GM19351 (cell line): ENCODE results near the gene AGL.
"Not testable (repeated sequence)": the region's sequence is repeated elsewhere in the genome, so short reads cannot be mapped to it uniquely, and the experiment has no call there.

Source experiments
- ATAC-seq: cut with Tn5 transposase; IDR thresholded peaks from one replicate; pipeline ENCODE4 v1.9.1; 2021; ENCODE audit warnings: mild to moderate bottlenecking, moderate library complexity; ENCODE audit not compliant: unreplicated experiment

AGL gene

DNA sequence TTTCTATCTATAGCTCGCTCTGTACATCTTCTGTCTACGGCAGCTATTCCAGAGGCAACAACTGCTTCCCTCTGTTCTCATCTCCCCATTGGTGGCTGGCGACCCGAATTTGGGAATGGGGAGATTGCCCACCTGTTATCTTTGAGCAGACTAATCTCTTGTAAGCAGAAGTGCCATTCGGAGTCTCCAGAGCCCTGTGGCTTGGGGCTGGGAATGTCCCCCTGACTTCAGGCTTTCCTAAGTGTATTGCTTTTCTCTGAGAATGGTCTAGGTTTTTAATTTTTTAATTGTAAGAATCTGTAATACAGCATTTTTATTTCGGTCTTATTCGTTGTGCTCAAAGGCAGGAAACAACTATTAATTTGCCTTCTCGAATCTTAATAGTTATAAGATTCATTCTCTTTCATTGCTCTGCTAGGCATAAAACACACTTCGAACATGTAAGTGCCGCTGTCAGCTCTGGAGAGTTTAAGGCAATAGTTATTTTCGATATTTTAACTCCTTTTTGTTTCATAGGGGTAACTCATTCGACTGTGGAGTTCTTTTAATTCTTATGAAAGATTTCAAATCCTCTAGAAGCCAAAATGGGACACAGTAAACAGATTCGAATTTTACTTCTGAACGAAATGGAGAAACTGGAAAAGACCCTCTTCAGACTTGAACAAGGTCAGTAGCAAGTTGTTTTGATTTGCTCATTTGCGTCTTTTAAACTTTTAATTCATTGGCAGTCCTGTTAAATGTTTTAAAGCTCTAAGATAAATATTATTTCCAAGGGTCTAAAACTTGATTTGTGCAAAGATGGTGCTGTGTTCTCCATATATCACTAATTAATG is 514 bp downstream of the AGL start:
- ATAC-seq: peak; percentile 3

GRCh38 chr1:99851850-99852454 is 1.8 kb downstream of the AGL start:
- no peak for ATAC-seq

GRCh38 chr1:99852648-99853047 is 2.5 kb downstream of the AGL start:
- ATAC-seq: no peak

DNA sequence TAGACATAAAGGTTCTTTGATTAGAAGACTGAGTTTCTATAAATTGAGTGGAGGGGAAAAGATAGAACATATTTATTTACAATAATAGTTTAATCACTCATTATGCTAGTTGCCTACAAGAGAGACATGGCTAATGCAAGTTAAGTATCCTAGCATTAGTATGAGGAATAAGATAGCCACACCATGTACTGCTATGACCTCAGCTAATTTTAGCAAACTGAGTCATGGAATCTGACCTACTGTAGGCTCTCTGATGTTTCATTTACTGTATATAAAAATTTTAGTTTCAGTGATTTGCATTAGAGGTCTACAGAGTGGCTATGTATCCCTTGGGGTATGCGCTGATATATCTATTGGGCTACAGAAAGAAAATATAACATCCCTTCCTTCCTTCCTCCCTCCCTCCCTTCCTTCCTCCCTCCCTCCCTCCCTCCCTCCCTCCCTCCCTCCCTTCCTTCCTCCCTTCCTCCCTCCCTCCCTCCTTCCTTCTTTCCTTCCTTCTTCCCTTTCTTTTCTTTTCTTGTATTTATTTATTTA is 5.8 kb downstream of the AGL start:
- ATAC-seq: no peak

DNA sequence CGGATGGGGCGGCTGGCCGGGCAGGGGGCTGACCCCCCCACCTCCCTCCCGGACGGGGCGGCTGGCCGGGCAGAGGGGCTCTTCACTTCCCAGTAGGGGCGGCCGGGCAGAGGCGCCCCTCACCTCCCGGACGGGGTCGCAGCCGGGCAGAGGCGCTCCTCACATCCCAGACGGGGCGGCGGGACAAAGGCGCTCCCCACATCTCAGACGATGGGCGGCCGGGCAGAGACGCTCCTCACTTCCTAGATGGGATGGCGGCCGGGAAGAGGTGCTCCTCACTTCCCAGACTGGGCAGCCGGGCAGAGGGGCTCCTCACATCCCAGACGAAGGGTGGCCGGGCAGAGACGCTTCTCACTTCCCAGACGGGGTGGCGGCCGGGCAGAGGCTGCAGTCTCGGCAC is 6.9 kb downstream of the AGL start:
- ATAC-seq: not testable (repeated sequence)

DNA sequence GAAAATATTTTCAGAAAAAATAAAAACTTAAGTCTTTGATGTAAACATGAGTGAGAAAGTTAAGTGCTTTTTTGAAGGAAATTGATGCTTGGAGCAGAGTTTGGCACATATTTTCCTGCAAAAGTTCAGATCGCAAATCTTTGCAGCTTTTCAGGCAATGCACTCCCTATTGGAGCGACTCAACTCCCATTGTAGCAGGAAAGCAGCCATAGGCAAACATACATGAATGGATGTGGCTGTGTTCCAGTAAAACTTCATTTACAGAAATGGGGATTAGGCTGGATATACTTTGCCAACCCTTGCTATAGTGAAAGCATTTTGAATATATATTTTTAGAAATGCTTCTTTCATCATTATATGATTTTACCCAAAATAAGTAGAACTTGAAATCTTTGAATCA is 8.1 kb downstream of the AGL start:
- ATAC-seq: no peak

- ATAC-seq: no peak
Measured at GRCh38 chr1:99858881-99859280, 8.7 kb downstream of the AGL start.

DNA sequence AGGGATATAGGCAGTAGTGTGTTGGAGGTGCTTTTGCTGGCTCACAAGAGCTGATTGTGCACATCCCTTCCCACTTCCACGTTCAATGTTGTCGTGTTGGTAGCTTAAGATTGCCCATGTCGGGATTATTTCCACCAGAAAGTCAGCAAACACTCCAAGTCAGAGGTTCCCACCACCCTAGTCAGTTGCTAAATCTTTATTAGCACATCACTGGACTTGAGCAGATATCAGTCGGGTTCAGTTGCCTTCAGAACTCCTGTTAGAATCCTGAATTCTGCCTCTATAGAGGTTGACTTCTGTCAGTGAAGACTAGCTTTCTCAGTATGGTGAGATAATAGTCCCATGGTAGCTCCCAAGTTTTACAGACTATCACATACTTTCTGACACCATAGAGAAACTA is 10.5 kb downstream of the AGL start:
- ATAC-seq: no peak

DNA sequence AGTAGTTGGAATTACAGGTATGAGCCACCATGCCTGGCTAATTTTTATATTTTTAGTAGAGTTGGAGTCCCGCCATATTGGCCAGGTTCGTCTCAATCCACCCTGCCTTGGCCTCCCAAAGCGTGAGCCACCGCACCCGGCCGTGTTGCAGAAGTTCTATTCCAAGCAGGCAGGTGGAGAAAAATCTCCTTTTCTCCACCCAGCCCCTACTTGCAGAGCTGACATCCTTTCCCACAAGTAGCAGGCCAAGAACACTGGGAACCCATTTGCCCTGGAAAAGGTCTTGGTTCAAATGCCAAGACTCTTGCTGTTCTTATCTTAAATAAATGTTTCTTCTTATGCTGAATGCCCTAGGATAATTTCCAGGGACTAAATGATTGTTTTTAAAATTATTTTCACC is 17.5 kb downstream of the AGL start:
- ATAC-seq: no peak

DNA sequence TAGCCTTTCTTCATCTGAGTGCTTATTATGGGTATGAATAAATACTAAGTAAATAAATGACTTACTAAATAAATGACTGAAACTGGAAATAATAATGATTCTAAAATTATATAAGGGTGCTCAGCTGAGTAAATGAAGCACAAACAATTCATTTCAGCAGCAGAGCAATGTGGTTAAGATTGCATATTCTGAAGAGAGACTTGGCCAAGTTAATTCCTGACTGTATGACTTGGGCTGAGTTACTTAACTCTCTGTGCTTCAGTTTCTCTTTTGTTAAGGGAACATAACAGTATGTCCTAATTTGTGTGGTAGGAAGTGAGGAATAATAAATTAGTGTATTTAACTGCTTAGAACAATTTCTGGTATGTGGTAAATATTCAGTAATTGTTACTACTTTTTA is 19.1 kb downstream of the AGL start:
- no peak for ATAC-seq

DNA sequence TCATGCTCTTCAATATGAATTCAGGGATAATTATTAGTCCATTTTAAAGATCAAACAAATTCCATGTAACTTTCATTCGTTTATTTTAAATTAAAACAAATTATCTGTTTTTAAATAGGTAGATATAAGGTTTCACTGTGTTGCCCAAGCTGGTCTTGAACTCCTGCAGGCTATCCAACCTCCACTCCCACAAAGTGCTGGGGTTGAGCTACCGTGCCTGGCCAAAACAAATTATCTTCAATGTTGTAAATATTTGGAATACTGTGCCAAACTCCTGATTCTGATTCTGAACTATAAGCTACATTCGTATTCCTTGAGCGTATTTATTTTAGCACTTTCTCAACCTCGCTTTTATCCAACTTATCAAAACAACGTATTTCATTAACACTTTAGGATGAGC is 19.6 kb downstream of the AGL start:
- ATAC-seq: no peak

- no peak for ATAC-seq
Measured at GRCh38 chr1:99872063-99872462, 21.9 kb downstream of the AGL start.

DNA sequence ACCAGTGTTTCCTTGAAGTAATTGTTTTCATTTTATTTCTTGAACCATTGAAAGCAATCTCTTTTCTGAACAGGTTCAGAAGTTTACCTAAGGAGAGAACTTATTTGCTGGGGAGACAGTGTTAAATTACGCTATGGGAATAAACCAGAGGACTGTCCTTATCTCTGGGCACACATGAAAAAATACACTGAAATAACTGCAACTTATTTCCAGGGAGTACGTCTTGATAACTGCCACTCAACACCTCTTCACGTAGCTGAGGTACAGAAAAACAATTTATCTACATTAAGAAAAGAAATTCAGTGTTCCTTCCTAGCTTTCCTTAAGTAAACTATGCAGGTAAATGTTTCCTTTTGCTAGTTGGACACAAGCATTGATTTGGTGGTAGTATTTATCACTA is 27.4 kb downstream of the AGL start:
- no peak for ATAC-seq

DNA sequence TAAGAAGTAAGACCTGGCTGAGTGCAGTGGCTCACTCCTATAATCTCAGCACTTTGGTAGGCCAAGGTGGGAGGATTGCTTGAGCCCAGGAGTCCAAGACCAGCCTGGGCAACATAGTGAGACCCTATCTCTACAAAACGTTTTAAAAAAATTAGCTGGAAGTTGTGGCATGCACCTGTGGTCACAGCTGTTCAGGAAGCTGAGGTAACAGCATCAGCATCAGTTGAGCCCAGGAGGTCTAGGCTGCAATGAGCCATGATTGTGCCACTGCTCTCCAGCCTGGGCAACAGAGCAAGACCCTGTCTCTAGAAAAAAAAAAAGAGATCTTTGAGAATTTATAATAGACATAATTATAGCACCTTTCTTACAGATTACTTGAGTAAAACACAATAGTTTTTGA is 36.0 kb downstream of the AGL start:
- no peak for ATAC-seq

- no peak for ATAC-seq
Measured at GRCh38 chr1:99886841-99887240, 36.7 kb downstream of the AGL start.

GRCh38 chr1:99887890-99888289 is 37.7 kb downstream of the AGL start:
- no peak for ATAC-seq

DNA sequence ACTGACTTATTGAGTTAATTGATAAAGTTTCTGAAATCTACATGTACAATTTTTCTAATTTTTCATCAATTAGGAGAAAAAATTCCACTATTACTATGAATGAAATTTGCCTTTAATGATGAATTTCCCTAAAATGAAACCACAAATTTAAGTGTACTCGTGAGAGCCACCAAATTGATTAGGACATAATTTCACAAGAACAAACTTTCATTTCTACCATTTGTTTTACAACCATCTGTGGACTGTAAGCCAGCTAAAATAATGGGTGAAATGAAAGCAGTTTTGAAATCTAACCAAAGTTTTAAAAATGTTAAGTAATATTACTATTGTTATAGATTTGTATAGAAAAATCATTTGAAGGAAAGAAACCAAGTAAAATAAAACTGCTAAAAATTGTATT is 41.8 kb downstream of the AGL start:
- ATAC-seq: no peak

DNA sequence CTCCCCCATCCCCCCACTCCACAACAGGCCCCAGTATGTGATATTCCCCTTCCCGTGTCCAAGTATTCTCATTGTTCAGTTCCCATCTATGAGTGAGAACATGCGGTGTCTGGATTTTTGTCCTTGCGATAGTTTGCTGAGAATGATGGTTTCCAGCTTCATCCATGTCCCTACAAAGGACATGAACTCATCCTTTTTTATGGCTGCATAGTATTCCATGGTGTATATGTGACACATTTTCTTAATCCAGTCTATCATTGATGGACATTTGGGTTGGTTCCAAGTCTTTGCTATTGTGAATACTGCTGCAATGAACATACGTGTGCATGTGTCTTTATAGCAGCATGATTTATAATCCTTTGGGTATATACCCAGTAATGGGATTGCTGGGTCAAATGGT is 53.1 kb downstream of the AGL start:
- not testable (repeated sequence) for ATAC-seq

DNA sequence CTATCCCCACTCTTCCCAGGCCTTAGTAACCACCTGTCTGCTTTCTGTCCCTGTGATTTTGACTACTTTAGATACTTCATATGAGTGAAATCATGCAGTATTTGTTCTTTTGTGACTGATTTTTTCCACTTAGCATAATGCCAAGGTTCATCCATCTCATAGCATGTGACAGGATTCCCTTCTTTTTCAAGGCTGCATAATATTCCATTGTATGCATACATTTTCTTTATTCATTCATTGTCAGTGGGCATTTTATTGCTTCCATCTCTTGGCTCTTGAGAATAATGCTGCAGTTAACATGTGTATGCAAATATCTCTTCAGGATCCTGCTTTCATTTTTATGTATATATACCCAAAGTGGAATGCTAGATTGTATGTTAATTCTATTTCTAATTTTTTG is 56.4 kb downstream of the AGL start:
- no peak for ATAC-seq

DNA sequence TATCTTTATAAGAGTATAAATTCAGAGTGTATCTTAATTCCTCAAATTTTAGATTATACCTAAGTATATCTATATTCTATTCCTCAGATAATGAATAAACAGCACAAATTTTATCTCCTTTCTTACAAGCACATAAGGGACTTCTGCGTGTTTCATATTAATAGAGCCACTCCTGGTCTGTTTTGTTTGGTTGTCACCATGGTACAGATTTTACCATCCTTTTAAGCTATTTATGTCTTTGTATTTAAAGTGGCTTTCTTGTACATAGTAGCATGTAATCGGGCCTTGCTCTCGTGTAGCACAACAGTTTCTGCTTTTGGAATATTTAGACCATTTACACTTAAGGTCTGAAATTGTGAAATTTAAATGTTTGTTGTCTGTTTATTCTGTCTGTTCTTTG is 67.1 kb downstream of the AGL start:
- ATAC-seq: no peak

GRCh38 chr1:99919220-99919619 is 69.1 kb downstream of the AGL start:
- ATAC-seq: no peak

DNA sequence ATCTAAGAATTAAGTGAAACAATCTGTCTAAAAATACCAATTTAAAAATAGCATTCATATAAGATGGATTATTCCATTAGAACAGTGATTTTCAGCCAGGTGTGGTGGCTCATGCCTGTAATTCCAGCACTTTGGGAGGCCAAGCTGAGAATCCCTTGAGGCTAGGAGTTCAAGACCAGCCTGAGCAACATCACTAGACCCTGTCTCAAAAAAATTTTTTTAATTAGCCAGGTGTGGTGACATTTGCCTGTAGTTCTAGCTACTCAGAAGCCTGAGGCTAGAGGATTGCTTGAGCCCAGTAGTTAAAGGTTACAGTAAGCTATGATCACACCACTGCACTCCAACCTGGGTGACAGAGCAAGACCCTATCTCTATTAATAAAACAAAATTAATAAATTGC is 84.6 kb downstream of the AGL start:
- ATAC-seq: no peak
